NCI-H187 treated with DMSO at 0.1 percent for 48 hours (cell line): Measurements from ENCODE around the gene MYMK.

Experiments used
- DNase-seq: peaks from one replicate; lab custom pipeline; 2025; lab: John Stamatoyannopoulos, UW

Gene MYMK

GRCh38 chr9:133557581-133557980 is 32.8 kb upstream of the MYMK start:
- no peak for DNase-seq

- DNase-seq, result no peak
These were observed 31.6 kb upstream of the MYMK start for GRCh38 chr9:133556354-133556753.

GRCh38 chr9:133554729-133555128 is 30.0 kb upstream of the MYMK start:
- no peak for DNase-seq

GRCh38 chr9:133553973-133554713 is 29.4 kb upstream of the MYMK start:
- no peak for DNase-seq

- DNase-seq, result no peak
These were observed 28.4 kb upstream of the MYMK start for GRCh38 chr9:133553123-133553522.

GRCh38 chr9:133552236-133552635 is 27.5 kb upstream of the MYMK start:
- no peak for DNase-seq

GRCh38 chr9:133551446-133551845 is 26.7 kb upstream of the MYMK start:
- DNase-seq, result no peak

- DNase-seq, result no peak
These were observed 22.4 kb upstream of the MYMK start for GRCh38 chr9:133547116-133547515.

- DNase-seq, result no peak
These were observed 21.5 kb upstream of the MYMK start for GRCh38 chr9:133546287-133546680.

GRCh38 chr9:133545494-133546286 is 20.9 kb upstream of the MYMK start:
- DNase-seq, result no peak

- no peak for DNase-seq
These were observed 19.2 kb upstream of the MYMK start for GRCh38 chr9:133543772-133544467.

GRCh38 chr9:133542002-133542401 is 17.2 kb upstream of the MYMK start:
- no peak for DNase-seq

- DNase-seq, result no peak
These were observed 15.9 kb upstream of the MYMK start for GRCh38 chr9:133540698-133541025.

- DNase-seq, result no peak
These were observed 15.4 kb upstream of the MYMK start for GRCh38 chr9:133539991-133540697.

- no peak for DNase-seq
These were observed 14.4 kb upstream of the MYMK start for GRCh38 chr9:133538851-133539833.

- DNase-seq, result no peak
These were observed 13.4 kb upstream of the MYMK start for GRCh38 chr9:133538176-133538575.

GRCh38 chr9:133537257-133537656 is 12.5 kb upstream of the MYMK start:
- no peak for DNase-seq

GRCh38 chr9:133536536-133536935 is 11.8 kb upstream of the MYMK start:
- DNase-seq, result no peak

- no peak for DNase-seq
These were observed 11.3 kb upstream of the MYMK start for GRCh38 chr9:133536080-133536479.

- DNase-seq, result no peak
These were observed 10.6 kb upstream of the MYMK start for GRCh38 chr9:133535306-133535877.
